Suprapubic skin (tissue), 4 donors: ENCODE data around the gene CACNB3.

Experiments used
- POLR2A ChIP-seq, 2 donors: fragments of 450-650 bp; IDR thresholded peaks; one replicate each; pipeline ENCODE4 v1.6.1; 2017; ENCODE audit warnings: antibody characterized with exemption in 2 of 2, mild to moderate bottlenecking in 2 of 2, moderate library complexity in 2 of 2
- POLR2AphosphoS5 ChIP-seq, 3 donors: sonication (generic); formaldehyde crosslinking; IDR thresholded peaks; one replicate each; pipeline ENCODE4 v1.6.1; 2017; ENCODE audit warnings: antibody characterized with exemption in 3 of 3
- TF ChIP-seq, protein P1 (sequence below), 2 donors: fragments of 200-600 bp in 1 of 2; fragments of 450-650 bp in 1 of 2; sonication (generic) in 1 of 2; IDR thresholded peaks; one replicate each; pipeline ENCODE4 v1.5.1; 2016 to 2019; ENCODE audit warnings: antibody characterized with exemption in 2 of 2, mild to moderate bottlenecking in 1 of 2, moderate library complexity in 1 of 2

GRCh38 chr12:48782457-48783395 lies 35.6 kb upstream of the CACNB3 start:
- TF ChIP-seq, protein P1, sequence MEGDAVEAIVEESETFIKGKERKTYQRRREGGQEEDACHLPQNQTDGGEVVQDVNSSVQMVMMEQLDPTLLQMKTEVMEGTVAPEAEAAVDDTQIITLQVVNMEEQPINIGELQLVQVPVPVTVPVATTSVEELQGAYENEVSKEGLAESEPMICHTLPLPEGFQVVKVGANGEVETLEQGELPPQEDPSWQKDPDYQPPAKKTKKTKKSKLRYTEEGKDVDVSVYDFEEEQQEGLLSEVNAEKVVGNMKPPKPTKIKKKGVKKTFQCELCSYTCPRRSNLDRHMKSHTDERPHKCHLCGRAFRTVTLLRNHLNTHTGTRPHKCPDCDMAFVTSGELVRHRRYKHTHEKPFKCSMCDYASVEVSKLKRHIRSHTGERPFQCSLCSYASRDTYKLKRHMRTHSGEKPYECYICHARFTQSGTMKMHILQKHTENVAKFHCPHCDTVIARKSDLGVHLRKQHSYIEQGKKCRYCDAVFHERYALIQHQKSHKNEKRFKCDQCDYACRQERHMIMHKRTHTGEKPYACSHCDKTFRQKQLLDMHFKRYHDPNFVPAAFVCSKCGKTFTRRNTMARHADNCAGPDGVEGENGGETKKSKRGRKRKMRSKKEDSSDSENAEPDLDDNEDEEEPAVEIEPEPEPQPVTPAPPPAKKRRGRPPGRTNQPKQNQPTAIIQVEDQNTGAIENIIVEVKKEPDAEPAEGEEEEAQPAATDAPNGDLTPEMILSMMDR (IDR thresholded peaks at IDR 0.05) = no peak
- TF ChIP-seq POLR2AphosphoS5 (IDR thresholded peaks at IDR 0.05) = no peak
- no peak for TF ChIP-seq POLR2A (IDR thresholded peaks at IDR 0.05)
